Endothelial cell of umbilical vein (primary cell): ENCODE data around the gene ACTR2. TPM values are rescaled to one million over a fixed set of nuclear protein-coding genes. Genes with fewer than 3 reads are reported as not detected.

ENCODE experiments used
- BruUV-seq: library from RNA; stranded (reverse); fragments of 400-500 nt; replicated peaks from 2 replicates; lab custom pipeline; 2021; lab: Mats Ljungman, UMichigan
- CTCF ChIA-PET: fragments of 300-600, 350-600 bp; sonication (Branson Sonifier 250); formaldehyde crosslinking; loops from one replicate; lab custom pipeline; 2021; ENCODE audit warnings: antibody characterized with exemption, inconsistent platforms; lab: Charles Lee
- POLR2A ChIA-PET: fragments of 300-600, 350-600 bp; sonication (Branson Sonifier 250); formaldehyde crosslinking; loops from one replicate; lab custom pipeline; 2021; ENCODE audit warnings: antibody characterized with exemption, inconsistent platforms; lab: Charles Lee
- DNase-seq: peaks from one replicate; pipeline ENCODE4 v3.0.0-alpha.2; 2011; ENCODE audit warnings: low read depth, low spot score
- FAIRE-seq: peaks from 2 replicates; lab custom pipeline; 2011; peaks lifted over from hg19 to GRCh38; lab: Jason Lieb, UNC
- H2AFZ ChIP-seq: 2 replicates; pipeline ENCODE4 v1.6.0; 2012; ENCODE audit warnings: low read depth, low read length, control low read depth, inconsistent platforms
- H3K27ac ChIP-seq: 2 replicates; pipeline ENCODE4 v1.5.1; 2011; ENCODE audit warnings: low read depth, mild to moderate bottlenecking, control low read depth, low read length, moderate library complexity; ENCODE audit not compliant: insufficient read depth
- H3K27me3 ChIP-seq, 2 experiments: 2 replicates each; pipeline versions ENCODE4 v1.6.0 to v1.6.1; 2011; ENCODE audit warnings: low read length in 2 of 2, mixed read lengths in 1 of 2; ENCODE audit not compliant: control insufficient read depth in 2 of 2, insufficient read depth in 2 of 2
- H3K36me3 ChIP-seq, 2 experiments: 2 replicates in 1 of 2; 3 replicates in 1 of 2; pipeline ENCODE4 v1.5.1; 2011; ENCODE audit warnings: low read length in 2 of 2, mild to moderate bottlenecking in 1 of 2, moderate library complexity in 1 of 2; ENCODE audit not compliant: control insufficient read depth in 2 of 2, insufficient read depth in 2 of 2; ENCODE audit errors: extremely low read depth in 1 of 2
- H3K4me1 ChIP-seq: 3 replicates; pipeline ENCODE4 v1.5.1; 2011; ENCODE audit warnings: mild to moderate bottlenecking, low read length; ENCODE audit not compliant: control insufficient read depth, insufficient read depth; ENCODE audit errors: extremely low read depth
- H3K4me2 ChIP-seq: 2 replicates; pipeline ENCODE4 v1.6.1; 2011; ENCODE audit warnings: low read length, control low read depth, mixed read lengths; ENCODE audit not compliant: insufficient read depth
- H3K4me3 ChIP-seq, 3 experiments: fragments of 200-600 bp in 1 of 3; sonication (generic), shearing (Covaris generic) in 1 of 3; replicated peaks in 1 of 3; 2 replicates each; pipeline ENCODE4 v1.5.1; 2011 to 2016; ENCODE audit warnings: control low read depth in 3 of 3, low read length in 3 of 3, mild to moderate bottlenecking in 2 of 3, inconsistent platforms in 1 of 3, low read depth in 1 of 3, moderate library complexity in 1 of 3; ENCODE audit not compliant: insufficient read depth in 1 of 3
- H3K79me2 ChIP-seq: 2 replicates; pipeline ENCODE4 v1.6.0; 2012; ENCODE audit warnings: low read length, inconsistent platforms; ENCODE audit not compliant: control insufficient read depth, insufficient read depth
- H3K9ac ChIP-seq: replicated peaks from 2 replicates; pipeline ENCODE3; 2011; ENCODE audit warnings: low read length, control low read depth; ENCODE audit not compliant: insufficient read depth; ENCODE audit errors: extremely low read depth
- H3K9me1 ChIP-seq: replicated peaks from 3 replicates; pipeline ENCODE4 v1.6.0; 2011; ENCODE audit warnings: mild to moderate bottlenecking, low read length; ENCODE audit not compliant: control insufficient read depth, insufficient read depth; ENCODE audit errors: extremely low read depth
- H3K9me3 ChIP-seq: replicated peaks from 2 replicates; pipeline ENCODE4 v1.5.1; 2012; ENCODE audit warnings: low read length, inconsistent platforms; ENCODE audit not compliant: control insufficient read depth, insufficient read depth
- H4K20me1 ChIP-seq: replicated peaks from 2 replicates; pipeline ENCODE3; 2011; ENCODE audit warnings: mild to moderate bottlenecking, low read length; ENCODE audit not compliant: control insufficient read depth, insufficient read depth; ENCODE audit errors: extremely low read depth
- CTCF ChIP-seq, 2 donors: IDR thresholded peaks; 1 replicate in 1 of 2; 2 replicates in 1 of 2; pipeline ENCODE4 v1.5.1; 2011; ENCODE audit warnings: low read length in 2 of 2, mild to moderate bottlenecking in 2 of 2, moderate library complexity in 2 of 2, control low read depth in 1 of 2, inconsistent platforms in 1 of 2, low read depth in 1 of 2; ENCODE audit not compliant: insufficient read depth in 1 of 2; ENCODE audit errors: extremely low read depth in 1 of 2
- EZH2 ChIP-seq: IDR thresholded peaks from 2 replicates; pipeline ENCODE4 v1.6.1; 2012; ENCODE audit warnings: borderline replicate concordance, low read depth, mild to moderate bottlenecking, moderate library complexity, low read length, inconsistent platforms; ENCODE audit not compliant: severe bottlenecking
- FOS ChIP-seq: IDR thresholded peaks from 2 replicates; pipeline ENCODE4 v1.6.1; 2011; ENCODE audit warnings: mild to moderate bottlenecking, low read length, moderate library complexity, borderline replicate concordance; ENCODE audit not compliant: insufficient read depth
- GATA2 ChIP-seq: IDR thresholded peaks from 2 replicates; pipeline ENCODE4 v1.7.0; 2011; ENCODE audit warnings: low read depth, mild to moderate bottlenecking, moderate library complexity, mixed read lengths, low read length; ENCODE audit not compliant: insufficient read length, insufficient read depth
- JUN ChIP-seq: IDR thresholded peaks from 2 replicates; pipeline ENCODE4 v1.6.1; 2011; ENCODE audit warnings: borderline replicate concordance, low read depth; ENCODE audit not compliant: insufficient read length, insufficient read depth
- MAX ChIP-seq: IDR thresholded peaks from 2 replicates; pipeline ENCODE4 v1.6.1; 2011; ENCODE audit not compliant: insufficient read depth, insufficient read length
- POLR2A ChIP-seq: IDR thresholded peaks from 2 replicates; pipeline ENCODE4 v1.6.1; 2012; ENCODE audit warnings: low read depth, mild to moderate bottlenecking, control low read depth, low read length
- POLR2AphosphoS5 ChIP-seq: IDR thresholded peaks from 2 replicates; pipeline ENCODE4 v1.6.1; 2012; ENCODE audit warnings: low read depth, mild to moderate bottlenecking, control low read depth, low read length, moderate library complexity; ENCODE audit not compliant: insufficient read depth
- dilution Hi-C: fragments of 300-500 bp; cut with MboI; formaldehyde crosslinking; loops from one replicate; pipeline ENCODE4 v1.15.0; 2019; ENCODE audit warnings: low sequenced_read_pairs; ENCODE audit not compliant: extremely low pct_ligation_motif_present
- intact Hi-C: fragments of 100-400 bp; cut with micrococcal nuclease; formaldehyde crosslinking; loops from one replicate; pipeline ENCODE4 v1.10.0; 2022
- polyA plus RNA-seq, 4 experiments: library from polyadenylated mRNA; depleted of rRNA in 3 of 4; stranded (reverse) in 3 of 4; unstranded in 1 of 4; fragments of >200 nt; gene quantifications; 2 replicates each; pipeline versions ENCODE4 v1.2.1 to v1.2.3, GENCODE V29; 2011 to 2012; ENCODE audit warnings: missing spikeins in 1 of 4
- total RNA-seq: library from RNA; stranded (reverse); gene quantifications from 2 replicates; pipeline ENCODE4 v1.2.3, GENCODE V29; 2021

Gene ACTR2
- total and polyA plus RNA-seq, 2 donors (not counting 3 experiments of a cell fraction or from before 2014, with no cell fraction given): 48.7 to 287 TPM

- no peak for DNase-seq
- no TSS peak for BruUV-seq
- no peaks in the 10 kb centered on the region for H4K20me1 ChIP-seq
- ChIA-PET CTCF (no interaction called here), POLR2A (no interaction called here)
- intact Hi-C loops: no loop called here
- H3K4me3 ChIP-seq: no peak overlapping the region
- no peaks in the 10 kb centered on the region for H3K4me1 ChIP-seq
- no peaks in the 10 kb centered on the region for H3K9me3 ChIP-seq
- H3K4me2 ChIP-seq: no peak overlapping the region
- H3K36me3 ChIP-seq: no peaks in the 10 kb centered on the region
- no peak overlapping the region for H3K27ac ChIP-seq
- FAIRE-seq: no peak
- no peaks in the 10 kb centered on the region for H3K9me1 ChIP-seq
- no peak for TF ChIP-seq POLR2A
- no peak for TF ChIP-seq EZH2
- no peak for TF ChIP-seq GATA2
- no peak for TF ChIP-seq POLR2AphosphoS5
- no peak for TF ChIP-seq CTCF (IDR thresholded peaks at IDR 0.05; ENCODE audit: extremely low read depth in 1 of 2, insufficient read depth in 1 of 2, low read depth in 1 of 2, low read length in 2 of 2)
- TF ChIP-seq FOS: no peak
- TF ChIP-seq MAX: no peak
- TF ChIP-seq JUN: no peak
- no peak overlapping the region for H3K9ac ChIP-seq
- dilution Hi-C loops: no loop called here
- H3K27me3 ChIP-seq: no peaks in the 10 kb centered on the region
- no peaks in the 10 kb centered on the region for H3K79me2 ChIP-seq
- no peak overlapping the region for H2AFZ ChIP-seq
Observed at GRCh38 chr2:65215946-65216345, 11.7 kb upstream of the ACTR2 start.
